IMR-90 (cell line): ENCODE measurements around the gene PPT2. TPM values are rescaled to one million over a fixed set of nuclear protein-coding genes. Genes with fewer than 3 reads are reported as not detected.

Experiments
- BHLHE40 ChIP-seq: fragments of 150-350 bp; IDR thresholded peaks from 2 replicates; pipeline ENCODE4 v1.6.1; 2016; ENCODE audit warnings: mild to moderate bottlenecking, low read depth, low read length
- CEBPB ChIP-seq: IDR thresholded peaks from 2 replicates; pipeline ENCODE4 v1.6.1; 2012; ENCODE audit warnings: low read depth, low read length, improper control_type of control experiment
- MAFK ChIP-seq: IDR thresholded peaks from 2 replicates; pipeline ENCODE4 v1.6.1; 2012; ENCODE audit warnings: low read depth, low read length, improper control_type of control experiment
- RCOR1 ChIP-seq: IDR thresholded peaks from 2 replicates; pipeline ENCODE4 v1.6.1; 2012; ENCODE audit warnings: mild to moderate bottlenecking, low read length, improper control_type of control experiment; ENCODE audit not compliant: insufficient replicate concordance
- SMC3 ChIP-seq: fragments of 150-350 bp; IDR thresholded peaks from 2 replicates; pipeline ENCODE4 v1.6.1; 2016; ENCODE audit warnings: low read depth, mild to moderate bottlenecking, antibody characterized with exemption, low read length, moderate library complexity
- polyA plus RNA-seq, 3 experiments: library from polyadenylated mRNA; depleted of rRNA; stranded (reverse); fragments of >200 nt; gene quantifications; 2 replicates each; pipeline ENCODE4 v1.2.3, GENCODE V29; 2012; ENCODE audit warnings: low replicate concordance in 1 of 3
- total RNA-seq: library from RNA; depleted of rRNA; stranded (reverse); fragments of >200 nt; gene quantifications from 2 replicates; pipeline ENCODE4 v1.2.3, GENCODE V29; 2012

Gene PPT2
- total and polyA plus RNA-seq, 2 of the 4 experiments (the other 2 are of a cell fraction) = 3.2 to 16.2 TPM

- TF ChIP-seq RCOR1 = peak; percentile 78
- no peak; the same call in 1 of the 2 replicates for TF ChIP-seq BHLHE40
- peak; percentile 77 for TF ChIP-seq SMC3
- no peak for TF ChIP-seq MAFK
- no peak for TF ChIP-seq CEBPB
These were observed 40.3 kb upstream of the PPT2 start (continued) for GRCh38 chr6:32113386-32114352.
